Ovary (tissue), 3 donors: ENCODE results near the gene APOL6.

ENCODE experiments used
- CTCF ChIP-seq, 3 donors: fragments of 450-650 bp in 2 of 3; fragments of 200-600 bp in 1 of 3; IDR thresholded peaks; one replicate each; pipeline versions ENCODE4 v1.5.1 to v1.8.0; 2016 to 2022; ENCODE audit warnings: antibody characterized with exemption in 3 of 3, mild to moderate bottlenecking in 1 of 3
- POLR2A ChIP-seq: fragments of 450-650 bp; IDR thresholded peaks from one replicate; pipeline ENCODE4 v1.6.1; 2017; ENCODE audit warnings: antibody characterized with exemption, mild to moderate bottlenecking, moderate library complexity
- donor health status: DM: no; HTN: no; CAD: no.

- TF ChIP-seq POLR2A (no peak), CTCF (IDR thresholded peaks at IDR 0.05) (no peak)
These were observed 29.4 kb downstream of the APOL6 start for GRCh38 chr22:35677460-35678187.
